Glomerular endothelial cell (primary cell): ENCODE data around the gene S100A12. TPM values are rescaled to one million over a fixed set of nuclear protein-coding genes. Genes with fewer than 3 reads are reported as not detected.

Experiments
- DNase-seq: peaks from one replicate; pipeline ENCODE4 v3.0.0-alpha.2; 2011; ENCODE audit warnings: low read depth, low spot score; ENCODE audit errors: extremely low read depth
- total RNA-seq: library from RNA; depleted of rRNA; stranded (reverse); fragments of >200 nt; gene quantifications from 2 replicates; pipeline ENCODE4 v1.2.3, GENCODE V29; 2015

Gene S100A12
- total RNA-seq, 1 donor from 2014 or later = not detected

- DNase-seq = no peak
Measured at GRCh38 chr1:153370146-153370545, 5.3 kb downstream of the S100A12 start.

GRCh38 chr1:153368495-153368894, 6.9 kb downstream of the S100A12 start:
- DNase-seq = no peak

GRCh38 chr1:153367090-153367489, 8.3 kb downstream of the S100A12 start:
- DNase-seq = no peak

- no peak for DNase-seq
Measured at GRCh38 chr1:153366261-153366660, 9.2 kb downstream of the S100A12 start.

- DNase-seq = no peak
Measured at GRCh38 chr1:153365696-153366095, 9.7 kb downstream of the S100A12 start.

GRCh38 chr1:153364766-153365666, 10.4 kb downstream of the S100A12 start:
- DNase-seq = no peak

GRCh38 chr1:153364156-153364555, 11.3 kb downstream of the S100A12 start:
- no peak for DNase-seq

- no peak for DNase-seq
Measured at GRCh38 chr1:153363641-153364040, 11.8 kb downstream of the S100A12 start.

- DNase-seq = no peak
Measured at GRCh38 chr1:153362187-153362775, 13.1 kb downstream of the S100A12 start.

GRCh38 chr1:153361480-153362109, 13.8 kb downstream of the S100A12 start:
- DNase-seq = no peak

GRCh38 chr1:153360592-153361479, 14.6 kb downstream of the S100A12 start:
- DNase-seq = no peak

- no peak for DNase-seq
Measured at GRCh38 chr1:153360190-153360589, 15.2 kb downstream of the S100A12 start.

- DNase-seq = no peak
Measured at GRCh38 chr1:153359241-153359640, 16.2 kb downstream of the S100A12 start.

- no peak for DNase-seq
Measured at GRCh38 chr1:153358691-153358975, 16.8 kb downstream of the S100A12 start.

GRCh38 chr1:153357853-153358690, 17.3 kb downstream of the S100A12 start, which contains the start of gene S100A9:
S100A9 (plus strand) TSS chr1:153357854; CDS start chr1:153358284, 430 bp downstream.
- DNase-seq = no peak

- DNase-seq = no peak
Measured at GRCh38 chr1:153357076-153357852, 18.2 kb downstream of the S100A12 start.

- DNase-seq = no peak
Measured at GRCh38 chr1:153356392-153357075, 18.9 kb downstream of the S100A12 start.

- no peak for DNase-seq
Measured at GRCh38 chr1:153355445-153356071, 19.9 kb downstream of the S100A12 start.
